ENCODE results near the gene NUFIP1.

- TF ChIP-seq CTCF (IDR thresholded peaks at IDR 0.05; ENCODE audit: low read depth, low read length) = no peak
- TF ChIP-seq POLR2A (IDR thresholded peaks at IDR 0.05; ENCODE audit: extremely low read depth, insufficient read length) = no peak
- no peak for TF ChIP-seq MAX (IDR thresholded peaks at IDR 0.05; ENCODE audit: low read depth, low read length)
Observed at GRCh38 chr13:45015300-45015699, 26.0 kb upstream of the NUFIP1 start.
